HepG2 (cell line): ENCODE measurements around the gene LRRC28. TPM values are rescaled to one million over a fixed set of nuclear protein-coding genes. Genes with fewer than 3 reads are reported as not detected.

ENCODE experiments used
- CHCHD3 ChIP-seq: sonication (generic); formaldehyde crosslinking; IDR thresholded peaks from 2 replicates; pipeline ENCODE4 v1.8.0; 2022; ENCODE audit warnings: mild to moderate bottlenecking, missing genetic modification reagents, moderate library complexity
- DZIP1 ChIP-seq: sonication (generic); formaldehyde crosslinking; IDR thresholded peaks from 2 replicates; pipeline ENCODE4 v1.5.0; 2020; ENCODE audit warnings: mild to moderate bottlenecking, missing genetic modification reagents
- GATAD1 ChIP-seq: IDR thresholded peaks from 2 replicates; pipeline ENCODE4 v1.6.1; 2016; ENCODE audit warnings: missing genetic modification reagents, missing compliant biosample characterization
- HIVEP1 ChIP-seq: sonication (generic); formaldehyde crosslinking; IDR thresholded peaks from 2 replicates; pipeline ENCODE4 v1.4.0; 2020; ENCODE audit warnings: mild to moderate bottlenecking, missing genetic modification reagents
- IKZF1 ChIP-seq: fragments of 450-650 bp; IDR thresholded peaks from 2 replicates; pipeline ENCODE4 v1.7.1; 2016
- IKZF4 ChIP-seq: sonication (generic); formaldehyde crosslinking; IDR thresholded peaks from 2 replicates; pipeline ENCODE4 v1.5.1; 2020; ENCODE audit warnings: borderline replicate concordance, mild to moderate bottlenecking, low read depth, missing genetic modification reagents; ENCODE audit errors: not compliant biosample characterization
- PATZ1 ChIP-seq: sonication (generic); formaldehyde crosslinking; IDR thresholded peaks from 2 replicates; pipeline ENCODE4 v1.4.0; 2020; ENCODE audit warnings: missing genetic modification reagents
- PHB2 ChIP-seq: fragments of 450-650 bp; IDR thresholded peaks from 2 replicates; pipeline ENCODE4 v1.6.1; 2018; ENCODE audit not compliant: partially characterized antibody
- RAD21 ChIP-seq: fragments of 450-650 bp; formaldehyde crosslinking; IDR thresholded peaks from 2 replicates; pipeline ENCODE4 v1.5.0; 2020; ENCODE audit warnings: mild to moderate bottlenecking
- SMC3 ChIP-seq: IDR thresholded peaks from 2 replicates; pipeline ENCODE4 v1.6.1; 2011; ENCODE audit warnings: low read length, improper control_type of control experiment
- SRSF4 ChIP-seq: fragments of 200-400 bp; formaldehyde crosslinking; IDR thresholded peaks from one replicate; pipeline ENCODE4 v1.6.1; 2018; ENCODE audit warnings: mild to moderate bottlenecking, low read depth, low read length, moderate library complexity; ENCODE audit not compliant: poor library complexity, severe bottlenecking
- STAT5B ChIP-seq: sonication (generic); formaldehyde crosslinking; IDR thresholded peaks from 2 replicates; pipeline ENCODE4 v1.4.0; 2020; ENCODE audit warnings: missing genetic modification reagents
- TAF15 ChIP-seq: fragments of 200-400 bp; formaldehyde crosslinking; IDR thresholded peaks from one replicate; pipeline ENCODE4 v1.6.1; 2018; ENCODE audit warnings: mild to moderate bottlenecking, low read depth, low read length; ENCODE audit not compliant: poor library complexity, severe bottlenecking
- TCF7 ChIP-seq: sonication (generic); IDR thresholded peaks from 2 replicates; pipeline ENCODE4 v1.6.1; 2016; ENCODE audit warnings: antibody characterized with exemption, low read depth
- ZBTB7A ChIP-seq: sonication (generic); formaldehyde crosslinking; IDR thresholded peaks from 2 replicates; pipeline ENCODE4 v1.8.0; 2022; ENCODE audit warnings: mild to moderate bottlenecking, missing genetic modification reagents
- ZFP36L2 ChIP-seq: sonication (generic); formaldehyde crosslinking; IDR thresholded peaks from 2 replicates; pipeline ENCODE4 v1.4.0; 2020; ENCODE audit warnings: missing genetic modification reagents
- ZNF563 ChIP-seq: sonication (generic); formaldehyde crosslinking; IDR thresholded peaks from 2 replicates; pipeline ENCODE4 v1.8.0; 2022; ENCODE audit warnings: mild to moderate bottlenecking, moderate library complexity, missing genetic modification reagents
- ZNF660 ChIP-seq: sonication (generic); formaldehyde crosslinking; IDR thresholded peaks from 2 replicates; pipeline ENCODE4 v1.5.1; 2020; ENCODE audit warnings: mild to moderate bottlenecking, low read depth, missing genetic modification reagents, borderline replicate concordance
- ZNF674 ChIP-seq: sonication (generic); formaldehyde crosslinking; IDR thresholded peaks from 2 replicates; pipeline ENCODE4 v1.5.0; 2020; ENCODE audit warnings: low read depth, mild to moderate bottlenecking, missing genetic modification reagents
- ZNF780A ChIP-seq: sonication (generic); formaldehyde crosslinking; IDR thresholded peaks from 2 replicates; pipeline ENCODE4 v1.8.0; 2022; ENCODE audit warnings: mild to moderate bottlenecking, missing genetic modification reagents, moderate library complexity
- ZNF841 ChIP-seq: sonication (generic); formaldehyde crosslinking; IDR thresholded peaks from 2 replicates; pipeline ENCODE4 v1.8.1; 2023; ENCODE audit warnings: missing genetic modification reagents, borderline replicate concordance
- ZSCAN29 ChIP-seq: sonication (generic); formaldehyde crosslinking; conservative IDR thresholded peaks from 2 replicates; pipeline ENCODE4 v1.4.0; 2020; ENCODE audit warnings: mild to moderate bottlenecking, missing genetic modification reagents
- polyA plus RNA-seq, 8 experiments: library from polyadenylated mRNA; depleted of rRNA in 3 of 8; stranded (reverse) in 7 of 8; unstranded in 1 of 8; fragments of >200 nt; fragmentation: Illumina TruSeq in 4 of 8; extraction: Trizol in 4 of 8; gene quantifications; 2 replicates each; pipeline versions ENCODE4 v1.2.1 to v1.2.3, GENCODE V29; 2011 to 2016; ENCODE audit warnings: low read depth in 4 of 8, missing spikeins in 1 of 8, mixed read lengths in 1 of 8; ENCODE audit not compliant: insufficient read depth in 1 of 8
- total RNA-seq, 5 experiments: library from RNA; depleted of rRNA; stranded (reverse); fragments of >200 nt; fragmentation: Illumina TruSeq; extraction: Trizol; gene quantifications; 2 replicates each; pipeline ENCODE4 v1.2.3, GENCODE V29; 2016; ENCODE audit warnings: low read depth in 1 of 5

The LRRC28 gene
- total and polyA plus RNA-seq, 2 of the 13 experiments (the other 11 are each of a cell fraction or from before 2014, with no cell fraction given): 17.5 to 21.3 TPM

- no peak for TF ChIP-seq DZIP1 (CRISPR knock-in tag)
- TF ChIP-seq ZFP36L2 (CRISPR knock-in tag): no peak
- TF ChIP-seq ZSCAN29: no peak
- no peak for TF ChIP-seq CHCHD3 (CRISPR knock-in tag)
- no peak for TF ChIP-seq IKZF4
- no peak for TF ChIP-seq HIVEP1
- no peak for TF ChIP-seq ZBTB7A (CRISPR knock-in tag)
- TF ChIP-seq SRSF4: no peak
- no peak for TF ChIP-seq GATAD1 (CRISPR knock-in tag)
- no peak for TF ChIP-seq TAF15
- no peak for TF ChIP-seq ZNF563 (CRISPR knock-in tag)
- no peak for TF ChIP-seq IKZF1
- TF ChIP-seq PHB2: no peak
- no peak for TF ChIP-seq ZNF780A
- TF ChIP-seq SMC3: peak; percentile 16; the same call in 1 of the 2 replicates
- TF ChIP-seq ZNF674 (CRISPR knock-in tag): no peak
- TF ChIP-seq STAT5B (CRISPR knock-in tag): no peak
- TF ChIP-seq ZNF841 (CRISPR knock-in tag): no peak
- peak; percentile 14; the same call in 1 of the 2 replicates for TF ChIP-seq RAD21 (CRISPR knock-in tag)
- peak; percentile 22; the same call in 1 of the 2 replicates for TF ChIP-seq TCF7
- peak; percentile 36; the same call in 1 of the 2 replicates for TF ChIP-seq PATZ1 (CRISPR knock-in tag)
- TF ChIP-seq ZNF660 (CRISPR knock-in tag): no peak
These were observed 133.9 kb downstream of the LRRC28 start (continued) for GRCh38 chr15:99385005-99385669.
